H9 (cell line): ENCODE measurements around the gene PC. TPM values are rescaled to one million over a fixed set of nuclear protein-coding genes. Genes with fewer than 3 reads are reported as not detected.

Experiments
- DNase-seq: peaks from one replicate; pipeline ENCODE4 v3.0.0-alpha.2; 2017
- H2AFZ ChIP-seq: one replicate; pipeline ENCODE4 v1.6.1; 2013; ENCODE audit warnings: mild to moderate bottlenecking, low read length, control low read depth, moderate library complexity
- H2AK5ac ChIP-seq: 2 replicates; pipeline ENCODE4 v1.6.1; 2013; ENCODE audit warnings: low read length, control low read depth, mixed read lengths; ENCODE audit not compliant: insufficient read length
- H2BK120ac ChIP-seq: one replicate; pipeline ENCODE4 v1.6.1; 2013; ENCODE audit warnings: low read depth, mild to moderate bottlenecking, low read length, control low read depth, inconsistent platforms; ENCODE audit not compliant: poor library complexity, severe bottlenecking
- H2BK12ac ChIP-seq: 2 replicates; pipeline ENCODE4 v1.6.1; 2013; ENCODE audit warnings: low read length, control low read depth, mixed read lengths, low read depth; ENCODE audit not compliant: insufficient read length
- H2BK15ac ChIP-seq: 2 replicates; pipeline ENCODE4 v1.6.1; 2013; ENCODE audit warnings: low read depth, low read length, control low read depth
- H2BK20ac ChIP-seq: one replicate; pipeline ENCODE4 v1.6.1; 2013; ENCODE audit warnings: low read depth, mild to moderate bottlenecking, low read length, control low read depth, inconsistent platforms; ENCODE audit not compliant: poor library complexity, severe bottlenecking
- H2BK5ac ChIP-seq: 2 replicates; pipeline ENCODE4 v1.6.1; 2013; ENCODE audit warnings: low read length, control low read depth, mixed read lengths; ENCODE audit not compliant: insufficient read length
- H3K14ac ChIP-seq: 2 replicates; pipeline ENCODE4 v1.6.1; 2013; ENCODE audit warnings: low read length, control low read depth; ENCODE audit not compliant: insufficient read depth
- H3K18ac ChIP-seq: 2 replicates; pipeline ENCODE4 v1.6.1; 2013; ENCODE audit warnings: low read depth, mild to moderate bottlenecking, mixed read lengths, low read length, control low read depth; ENCODE audit not compliant: insufficient read length
- H3K23ac ChIP-seq: 2 replicates; pipeline ENCODE4 v1.6.1; 2013; ENCODE audit warnings: low read length, control low read depth, mixed read lengths, low read depth; ENCODE audit not compliant: insufficient read length
- H3K23me2 ChIP-seq: 2 replicates; pipeline ENCODE4 v1.6.1; 2013; ENCODE audit warnings: low read depth, mild to moderate bottlenecking, mixed read lengths, low read length, control low read depth; ENCODE audit not compliant: insufficient read length, poor library complexity, severe bottlenecking
- H3K27ac ChIP-seq: 2 replicates; pipeline ENCODE4 v1.5.1; 2013; ENCODE audit warnings: low read length, control low read depth, mixed read lengths, low read depth; ENCODE audit not compliant: insufficient read length
- H3K27me3 ChIP-seq: 2 replicates; pipeline ENCODE4 v1.6.1; 2013; ENCODE audit warnings: low read length, control low read depth, inconsistent platforms; ENCODE audit not compliant: insufficient read depth
- H3K4ac ChIP-seq: 2 replicates; pipeline ENCODE4 v1.6.1; 2013; ENCODE audit warnings: low read depth, mild to moderate bottlenecking, control low read depth, inconsistent platforms, low read length, moderate library complexity
- H3K4me1 ChIP-seq: 2 replicates; pipeline ENCODE4 v1.6.1; 2013; ENCODE audit warnings: low read length, control low read depth, inconsistent platforms; ENCODE audit not compliant: insufficient read depth
- H3K4me2 ChIP-seq: 2 replicates; pipeline ENCODE4 v1.6.1; 2013; ENCODE audit warnings: low read length, control low read depth, mixed read lengths; ENCODE audit not compliant: insufficient read length, insufficient read depth
- H3K56ac ChIP-seq: 2 replicates; pipeline ENCODE4 v1.6.1; 2013; ENCODE audit warnings: low read depth, mild to moderate bottlenecking, mixed read lengths, low read length, control low read depth; ENCODE audit not compliant: insufficient read length
- H3K79me1 ChIP-seq: 2 replicates; pipeline ENCODE4 v1.6.1; 2013; ENCODE audit warnings: low read depth, mild to moderate bottlenecking, moderate library complexity, low read length, control low read depth, inconsistent platforms; ENCODE audit not compliant: insufficient read depth, poor library complexity, severe bottlenecking
- H3K79me2 ChIP-seq: 2 replicates; pipeline ENCODE4 v1.6.1; 2013; ENCODE audit warnings: low read length, control low read depth, inconsistent platforms; ENCODE audit not compliant: insufficient read depth
- H3K9ac ChIP-seq: 2 replicates; pipeline ENCODE4 v1.6.1; 2013; ENCODE audit warnings: low read length, control low read depth, mixed read lengths; ENCODE audit not compliant: insufficient read length; ENCODE audit errors: extremely low read depth
- H3K9me3 ChIP-seq: one replicate; pipeline ENCODE4 v1.6.1; 2013; ENCODE audit warnings: low read depth, low read length, inconsistent platforms; ENCODE audit not compliant: control insufficient read depth
- H3T11ph ChIP-seq: one replicate; pipeline ENCODE4 v1.6.1; 2013; ENCODE audit warnings: mild to moderate bottlenecking, low read length, control low read depth, inconsistent platforms
- H4K20me1 ChIP-seq: one replicate; pipeline ENCODE4 v1.6.1; 2013; ENCODE audit not compliant: control insufficient read depth, insufficient read length, insufficient read depth
- H4K5ac ChIP-seq: 2 replicates; pipeline ENCODE4 v1.6.1; 2013; ENCODE audit warnings: low read depth, mild to moderate bottlenecking, mixed read lengths, low read length, control low read depth; ENCODE audit not compliant: insufficient read length
- H4K8ac ChIP-seq: replicated peaks from 2 replicates; pipeline ENCODE4 v1.6.1; 2013; ENCODE audit warnings: low read length, control low read depth, mixed read lengths, low read depth; ENCODE audit not compliant: insufficient read length
- H4K91ac ChIP-seq: 2 replicates; pipeline ENCODE4 v1.6.1; 2013; ENCODE audit warnings: low read depth, mild to moderate bottlenecking, moderate library complexity, mixed read lengths, low read length, control low read depth; ENCODE audit not compliant: insufficient read length
- H3K27ac Mint-ChIP-seq, 3 experiments: 2 replicates in 2 of 3; 3 replicates in 1 of 3; pipeline ENCODE4 v1.8.0; 2020 to 2021; ENCODE audit warnings: mixed read lengths in 3 of 3, mild to moderate bottlenecking in 1 of 3, moderate library complexity in 1 of 3
- H3K27me3 Mint-ChIP-seq: 2 replicates; pipeline ENCODE4 v1.8.0; 2021; ENCODE audit warnings: low read depth, mild to moderate bottlenecking, moderate library complexity, mixed read lengths
- H3K36me3 Mint-ChIP-seq, 3 experiments: 2 replicates in 2 of 3; 3 replicates in 1 of 3; pipeline ENCODE4 v1.8.0; 2020 to 2021; ENCODE audit warnings: low read depth in 3 of 3, mixed read lengths in 3 of 3; ENCODE audit not compliant: insufficient read depth in 1 of 3
- H3K4me1 Mint-ChIP-seq, 2 experiments: 2 replicates each; pipeline ENCODE4 v1.8.0; 2020; ENCODE audit warnings: mixed read lengths in 2 of 2
- H3K4me3 Mint-ChIP-seq, 2 experiments: 2 replicates in 1 of 2; 3 replicates in 1 of 2; pipeline ENCODE4 v1.8.0; 2020 to 2021; ENCODE audit warnings: mild to moderate bottlenecking in 2 of 2, mixed read lengths in 2 of 2, moderate library complexity in 1 of 2
- H3K9me3 Mint-ChIP-seq, 2 experiments: 2 replicates in 1 of 2; 3 replicates in 1 of 2; pipeline ENCODE4 v1.8.0; 2020; ENCODE audit warnings: mild to moderate bottlenecking in 2 of 2, mixed read lengths in 2 of 2, moderate library complexity in 1 of 2
- WGBS: extraction: QIAGEN DNeasy Blood & Tissue Kit; methylation state at CpG from one replicate; pipeline ENCODE4 v1.1.7; 2013; ENCODE audit warnings: missing lambda C conversion rate, low lambda C conversion rate, mixed read lengths; ENCODE audit not compliant: insufficient read length; ENCODE audit errors: extremely low coverage; 5-methylcytosine and 5-hydroxymethylcytosine counted together
- total RNA-seq: library from RNA; stranded (reverse); gene quantifications from 2 replicates; pipeline ENCODE4 v1.2.1, GENCODE V29; 2021
- TF ChIP-seq, protein P1 (sequence below): fragments of 200-600 bp; sonication (generic); conservative IDR thresholded peaks from 3 replicates; pipeline ENCODE4 v1.8.0; 2021; ENCODE audit warnings: antibody characterized with exemption, mild to moderate bottlenecking

The PC gene
- total RNA-seq, 1 experiment from 2014 or later = 32.6 TPM

DNA sequence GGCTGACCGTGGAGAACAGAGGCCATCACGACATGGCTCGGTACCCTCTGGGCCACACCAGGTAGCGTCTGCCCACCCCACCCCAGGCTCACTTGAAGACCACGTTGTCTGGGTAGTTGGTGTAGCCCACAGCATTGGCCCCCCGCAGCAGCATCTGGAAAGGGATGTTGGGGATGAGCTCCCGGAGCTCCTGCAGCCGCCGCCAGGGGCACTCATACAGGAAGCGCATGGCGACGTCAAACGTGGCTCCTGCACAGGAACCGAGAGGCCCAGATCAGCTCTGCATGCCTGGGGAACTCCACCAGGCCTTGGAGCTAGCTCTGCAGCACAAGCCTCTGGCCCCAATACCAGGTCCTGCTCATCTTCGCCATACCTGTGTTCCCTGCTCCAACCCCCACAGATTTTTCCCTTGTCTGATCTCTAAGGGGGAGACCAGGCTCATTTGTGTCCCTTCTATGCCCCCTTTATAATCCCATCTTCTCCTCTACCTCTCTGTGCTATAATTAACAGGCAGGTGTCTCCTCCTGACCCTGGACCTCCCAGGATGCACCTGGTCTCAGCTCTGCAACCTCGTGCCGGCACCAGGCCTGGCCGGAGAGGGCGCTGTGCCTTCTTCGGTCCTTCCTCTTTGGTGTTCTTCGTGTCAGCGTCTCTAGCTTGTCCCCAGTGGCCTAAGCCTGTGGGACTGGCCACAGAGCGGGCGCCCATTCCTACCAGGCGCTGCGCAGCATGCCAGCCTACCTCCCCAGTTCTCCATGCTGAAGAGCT lies 106.3 kb downstream of the PC start:
- H3K27ac Mint-ChIP-seq = peak overlapping the region in 2 of 3 experiments; percentile 68 to 71; a peak in 2 of 7 replicates
- Histone ChIP-seq H3K27ac (no peak overlapping the region), H3K18ac (no peak overlapping the region)

More for the DNA sequence above, 106.3 kb downstream of the PC start:
- Mint-ChIP-seq H3K36me3 (peaks cover 0 to 24% (median 21%) of the 10 kb centered on the region in 3 experiments; a peak in 4 of 7 replicates), H3K27me3 (peaks cover 3% of the 10 kb centered on the region), H3K4me3 (no peak overlapping the region), H3K9me3 (no peaks in the 10 kb centered on the region), H3K4me1 (peaks cover 14 to 16% of the 10 kb centered on the region in 2 experiments)
- H3K4me2 ChIP-seq = no peak overlapping the region
- no peaks in the 10 kb centered on the region for H4K20me1 ChIP-seq
- no peaks in the 10 kb centered on the region for H3K79me2 ChIP-seq
- H3T11ph ChIP-seq = no peak overlapping the region
- H3K27me3 ChIP-seq = no peaks in the 10 kb centered on the region
- no peak overlapping the region for H3K4ac ChIP-seq
- no peak overlapping the region for H4K91ac ChIP-seq
- H3K79me1 ChIP-seq = no peaks in the 10 kb centered on the region
- peak; percentile 80 for DNase-seq
- TF ChIP-seq, protein P1, sequence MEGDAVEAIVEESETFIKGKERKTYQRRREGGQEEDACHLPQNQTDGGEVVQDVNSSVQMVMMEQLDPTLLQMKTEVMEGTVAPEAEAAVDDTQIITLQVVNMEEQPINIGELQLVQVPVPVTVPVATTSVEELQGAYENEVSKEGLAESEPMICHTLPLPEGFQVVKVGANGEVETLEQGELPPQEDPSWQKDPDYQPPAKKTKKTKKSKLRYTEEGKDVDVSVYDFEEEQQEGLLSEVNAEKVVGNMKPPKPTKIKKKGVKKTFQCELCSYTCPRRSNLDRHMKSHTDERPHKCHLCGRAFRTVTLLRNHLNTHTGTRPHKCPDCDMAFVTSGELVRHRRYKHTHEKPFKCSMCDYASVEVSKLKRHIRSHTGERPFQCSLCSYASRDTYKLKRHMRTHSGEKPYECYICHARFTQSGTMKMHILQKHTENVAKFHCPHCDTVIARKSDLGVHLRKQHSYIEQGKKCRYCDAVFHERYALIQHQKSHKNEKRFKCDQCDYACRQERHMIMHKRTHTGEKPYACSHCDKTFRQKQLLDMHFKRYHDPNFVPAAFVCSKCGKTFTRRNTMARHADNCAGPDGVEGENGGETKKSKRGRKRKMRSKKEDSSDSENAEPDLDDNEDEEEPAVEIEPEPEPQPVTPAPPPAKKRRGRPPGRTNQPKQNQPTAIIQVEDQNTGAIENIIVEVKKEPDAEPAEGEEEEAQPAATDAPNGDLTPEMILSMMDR = peak; percentile 74
- no peaks in the 10 kb centered on the region for H3K4me1 ChIP-seq
- H4K8ac ChIP-seq = no peak overlapping the region
- no peak overlapping the region for H3K14ac ChIP-seq
- H3K23me2 ChIP-seq = peaks cover 7% of the 10 kb centered on the region
- H2BK5ac ChIP-seq = no peak overlapping the region
- no peak overlapping the region for H4K5ac ChIP-seq
- no peak overlapping the region for H2AK5ac ChIP-seq
- H2BK20ac ChIP-seq = no peak overlapping the region
- no peaks in the 10 kb centered on the region for H3K9me3 ChIP-seq
- no peak overlapping the region for H2BK12ac ChIP-seq
- WGBS = no CpG with 5 or more reads among the region's 26 CpGs
- no peak overlapping the region for H2AFZ ChIP-seq
- H3K56ac ChIP-seq = no peak overlapping the region
- H3K23ac ChIP-seq = no peak overlapping the region
- H2BK15ac ChIP-seq = no peak overlapping the region
- H3K9ac ChIP-seq = no peak overlapping the region
- H2BK120ac ChIP-seq = no peak overlapping the region
